ENCODE data around the gene TRIM40.

DNA sequence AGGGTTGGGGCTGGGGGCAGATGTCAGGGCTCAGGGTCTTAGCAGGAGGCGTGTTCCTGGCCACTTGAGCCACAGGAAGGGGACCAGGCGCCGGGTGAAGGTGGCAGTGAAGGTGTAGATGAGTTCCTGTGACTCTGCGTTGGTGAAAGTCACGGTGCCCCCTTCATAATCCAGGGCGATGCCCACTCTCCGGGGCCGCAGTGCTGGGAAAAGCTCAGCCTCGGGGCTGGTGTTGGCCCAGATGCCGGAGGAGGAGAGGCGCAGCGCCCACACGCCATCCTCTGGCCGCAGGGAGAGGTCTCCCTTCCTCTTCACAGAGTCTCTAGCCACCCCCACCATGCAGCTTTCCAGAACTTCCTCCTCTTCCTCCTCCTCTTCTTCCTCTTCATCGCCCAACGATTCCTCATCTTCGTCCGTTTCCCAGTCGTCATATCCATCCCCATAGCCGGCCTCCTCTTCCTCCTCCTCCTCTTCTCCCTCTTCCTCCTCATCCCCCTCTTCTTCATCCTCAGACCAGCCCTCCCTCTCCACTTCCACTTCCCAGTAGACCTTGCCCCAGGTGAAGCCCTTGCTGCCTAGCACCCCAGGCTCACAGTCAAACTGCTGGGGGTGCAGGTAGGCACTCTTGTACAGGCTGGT is 50.0 kb downstream of the TRIM40 start:
- TF ChIP-seq POLR2A (IDR thresholded peaks at IDR 0.05), result no peak
- TF ChIP-seq, protein P1, sequence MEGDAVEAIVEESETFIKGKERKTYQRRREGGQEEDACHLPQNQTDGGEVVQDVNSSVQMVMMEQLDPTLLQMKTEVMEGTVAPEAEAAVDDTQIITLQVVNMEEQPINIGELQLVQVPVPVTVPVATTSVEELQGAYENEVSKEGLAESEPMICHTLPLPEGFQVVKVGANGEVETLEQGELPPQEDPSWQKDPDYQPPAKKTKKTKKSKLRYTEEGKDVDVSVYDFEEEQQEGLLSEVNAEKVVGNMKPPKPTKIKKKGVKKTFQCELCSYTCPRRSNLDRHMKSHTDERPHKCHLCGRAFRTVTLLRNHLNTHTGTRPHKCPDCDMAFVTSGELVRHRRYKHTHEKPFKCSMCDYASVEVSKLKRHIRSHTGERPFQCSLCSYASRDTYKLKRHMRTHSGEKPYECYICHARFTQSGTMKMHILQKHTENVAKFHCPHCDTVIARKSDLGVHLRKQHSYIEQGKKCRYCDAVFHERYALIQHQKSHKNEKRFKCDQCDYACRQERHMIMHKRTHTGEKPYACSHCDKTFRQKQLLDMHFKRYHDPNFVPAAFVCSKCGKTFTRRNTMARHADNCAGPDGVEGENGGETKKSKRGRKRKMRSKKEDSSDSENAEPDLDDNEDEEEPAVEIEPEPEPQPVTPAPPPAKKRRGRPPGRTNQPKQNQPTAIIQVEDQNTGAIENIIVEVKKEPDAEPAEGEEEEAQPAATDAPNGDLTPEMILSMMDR (IDR thresholded peaks at IDR 0.05 in 4 of 5, conservative IDR thresholded peaks at IDR 0.05 in 1 of 5), result no peak
